VCaP (cell line): ENCODE data around the gene SPSB2.
"Not testable (repeated sequence)": the region's sequence is repeated elsewhere in the genome, so short reads cannot be mapped to it uniquely, and the experiment has no call there.

Experiments used
- H3K27ac ChIP-seq: fragments of 450-650 bp; 2 replicates; pipeline ENCODE4 v1.5.1; 2017
- CTCF ChIP-seq: fragments of 450-650 bp; conservative IDR thresholded peaks from 2 replicates; pipeline ENCODE4 v1.5.1; 2017; ENCODE audit warnings: mild to moderate bottlenecking, moderate library complexity

Gene SPSB2

GRCh38 chr12:6868211-6869048 lies 4.7 kb downstream of the SPSB2 start:
- H3K27ac ChIP-seq: peak overlapping the region; percentile 99
- no peak for TF ChIP-seq CTCF

- peak within 1 kb of the TSS; percentile 99 for H3K27ac ChIP-seq
- no peak for TF ChIP-seq CTCF
Observed at GRCh38 chr12:6867413-6868210, 5.5 kb downstream of the SPSB2 start, which contains the start of gene TPI1. TSS of gene TPI1 (plus strand) at chr12:6867531. CDS start at chr12:6867567, 36 bp downstream.

- TF ChIP-seq CTCF: no peak
- peak overlapping the region; percentile 99 for H3K27ac ChIP-seq
Observed at GRCh38 chr12:6866920-6867412, 6.1 kb downstream of the SPSB2 start.

- TF ChIP-seq CTCF: no peak
- H3K27ac ChIP-seq: peak overlapping the region; percentile 99
Observed at GRCh38 chr12:6866163-6866919, 6.8 kb downstream of the SPSB2 start.

GRCh38 chr12:6865307-6865706 lies 7.8 kb downstream of the SPSB2 start:
- H3K27ac ChIP-seq: not testable (repeated sequence)

GRCh38 chr12:6863586-6864321 lies 9.3 kb downstream of the SPSB2 start:
- no peak for TF ChIP-seq CTCF
- no peak overlapping the region for H3K27ac ChIP-seq

GRCh38 chr12:6863033-6863432 lies 10.1 kb downstream of the SPSB2 start:
- H3K27ac ChIP-seq: no peak overlapping the region
- TF ChIP-seq CTCF: no peak
